HepG2 (cell line): ENCODE results near the gene IGDCC3. TPM values are rescaled to one million over a fixed set of nuclear protein-coding genes. Genes with fewer than 3 reads are reported as not detected.

Experiments
- ATAC-seq: fragments of 200-7000 bp; cut with Tn5 transposase; 3 replicates; pipeline ENCODE4 v1.9.1; 2020; ENCODE audit warnings: mild to moderate bottlenecking, moderate library complexity
- BruUV-seq: library from RNA; stranded (reverse); fragments of 400-500 nt; replicated peaks from 2 replicates; lab custom pipeline; 2021; lab: Mats Ljungman, UMichigan
- CTCF ChIA-PET: fragments of 300-600 bp; formaldehyde crosslinking; extraction: SDS; loops from one replicate; lab custom pipeline; 2021; ENCODE audit warnings: low total read pairs, inconsistent platforms, low intra/inter-chr PET ratio; lab: Yijun Ruan, JAX
- POLR2A ChIA-PET: fragments of 350-600 bp; sonication (Branson Sonifier 250); formaldehyde crosslinking; loops from one replicate; lab custom pipeline; 2020; ENCODE audit warnings: antibody characterized with exemption, inconsistent platforms; lab: Yijun Ruan, JAX
- DNase-seq: peaks from one replicate; pipeline ENCODE4 v3.0.0-alpha.2; 2015; ENCODE audit warnings: low spot score
- FAIRE-seq: peaks from 3 replicates; lab custom pipeline; 2011; peaks lifted over from hg19 to GRCh38; lab: Jason Lieb, UNC
- H2AFZ ChIP-seq: one replicate; pipeline ENCODE4 v1.6.1; 2011; ENCODE audit warnings: low read length, inconsistent platforms
- H3K27ac ChIP-seq: fragments of 300-600 bp; 3 replicates; pipeline ENCODE4 v1.8.0; 2011; ENCODE audit warnings: mixed run types, mild to moderate bottlenecking, mixed read lengths, low read length, inconsistent platforms; ENCODE audit not compliant: insufficient read depth; ENCODE audit errors: extremely low read length
- H3K27me3 ChIP-seq, 2 experiments: fragments of 200-600 bp in 1 of 2; 2 replicates in 1 of 2; 3 replicates in 1 of 2; pipeline versions ENCODE4 v1.6.0 to v1.8.0; 2011; ENCODE audit warnings: low read length in 2 of 2, mild to moderate bottlenecking in 2 of 2, moderate library complexity in 2 of 2, inconsistent platforms in 1 of 2; ENCODE audit not compliant: insufficient read depth in 2 of 2, control insufficient read depth in 1 of 2
- H3K36me3 ChIP-seq, 2 experiments: fragments of 200-600 bp in 1 of 2; replicated peaks in 1 of 2; 2 replicates in 1 of 2; 3 replicates in 1 of 2; pipeline versions ENCODE4 v1.5.1 to v1.8.0; 2011; ENCODE audit warnings: low read length in 2 of 2, inconsistent platforms in 1 of 2; ENCODE audit not compliant: insufficient read depth in 2 of 2, control insufficient read depth in 1 of 2
- H3K4me1 ChIP-seq: 2 replicates; pipeline ENCODE4 v1.5.1; 2012; ENCODE audit warnings: low read length, inconsistent platforms; ENCODE audit not compliant: insufficient read depth
- H3K4me2 ChIP-seq: 2 replicates; pipeline ENCODE4 v1.6.0; 2011; ENCODE audit warnings: low read depth, low read length, inconsistent platforms
- H3K4me3 ChIP-seq, 3 experiments: fragments of 200-600 bp in 1 of 3; sonication (generic), shearing (Covaris generic) in 1 of 3; replicated peaks in 1 of 3; 2 replicates each; pipeline ENCODE4 v1.5.1; 2011 to 2016; ENCODE audit warnings: low read length in 3 of 3, inconsistent platforms in 2 of 3, low read depth in 2 of 3, mild to moderate bottlenecking in 2 of 3, control low read depth in 1 of 3, mixed read lengths in 1 of 3; ENCODE audit not compliant: insufficient read depth in 1 of 3
- H3K79me2 ChIP-seq: one replicate; pipeline ENCODE4 v1.6.1; 2011; ENCODE audit warnings: low read length, inconsistent platforms; ENCODE audit not compliant: insufficient read depth
- H3K9ac ChIP-seq: 2 replicates; pipeline ENCODE4 v1.6.0; 2011; ENCODE audit warnings: mild to moderate bottlenecking, low read depth, low read length, inconsistent platforms; ENCODE audit not compliant: insufficient read depth
- H3K9me3 ChIP-seq: 2 replicates; pipeline ENCODE4 v1.5.1; 2012; ENCODE audit warnings: mild to moderate bottlenecking, low read length
- H4K20me1 ChIP-seq: 2 replicates; pipeline ENCODE4 v1.6.0; 2011; ENCODE audit warnings: inconsistent platforms, mild to moderate bottlenecking, low read length, moderate library complexity; ENCODE audit not compliant: insufficient read depth
- ATF7 ChIP-seq, 2 experiments: fragments of 450-650 bp in 1 of 2; sonication (generic) in 1 of 2; formaldehyde crosslinking in 1 of 2; IDR thresholded peaks; 2 replicates each; pipeline versions ENCODE4 v1.4.0 to v1.6.1; 2016 to 2020; ENCODE audit warnings: antibody characterized with exemption in 1 of 2, mild to moderate bottlenecking in 1 of 2, missing genetic modification reagents in 1 of 2
- CENPBD1 ChIP-seq: sonication (generic); formaldehyde crosslinking; IDR thresholded peaks from 2 replicates; pipeline ENCODE4 v1.8.0; 2022; ENCODE audit warnings: missing genetic modification reagents, low read depth, mild to moderate bottlenecking, borderline replicate concordance
- CREB1 ChIP-seq, 2 experiments: fragments of 450-650 bp in 1 of 2; IDR thresholded peaks; 2 replicates each; pipeline ENCODE4 v1.6.1; 2016 to 2017; ENCODE audit warnings: control low read depth in 1 of 2, mild to moderate bottlenecking in 1 of 2, missing compliant biosample characterization in 1 of 2, missing genetic modification characterization in 1 of 2
- GFI1 ChIP-seq: sonication (generic); formaldehyde crosslinking; IDR thresholded peaks from 2 replicates; pipeline ENCODE4 v1.5.0; 2020; ENCODE audit warnings: missing genetic modification reagents, mild to moderate bottlenecking, borderline replicate concordance
- GTF2F1 ChIP-seq: fragments of 150-350 bp; IDR thresholded peaks from 2 replicates; pipeline ENCODE4 v1.6.1; 2014; ENCODE audit warnings: low read length
- MAFK ChIP-seq, 2 experiments: IDR thresholded peaks in 1 of 2; conservative IDR thresholded peaks in 1 of 2; 2 replicates each; pipeline ENCODE4 v1.6.1; 2011; ENCODE audit warnings: improper control_type of control experiment in 2 of 2, low read length in 2 of 2
- PAXIP1 ChIP-seq: sonication (generic); formaldehyde crosslinking; conservative IDR thresholded peaks from 2 replicates; pipeline ENCODE4 v1.4.0; 2020; ENCODE audit warnings: mild to moderate bottlenecking, missing genetic modification reagents, moderate library complexity
- PHB2 ChIP-seq: fragments of 450-650 bp; IDR thresholded peaks from 2 replicates; pipeline ENCODE4 v1.6.1; 2018; ENCODE audit not compliant: partially characterized antibody
- PHF21A ChIP-seq: sonication (generic); formaldehyde crosslinking; IDR thresholded peaks from 2 replicates; pipeline ENCODE4 v1.5.0; 2020; ENCODE audit warnings: mild to moderate bottlenecking, missing genetic modification reagents
- ZBTB7B ChIP-seq: sonication (generic); formaldehyde crosslinking; IDR thresholded peaks from 2 replicates; pipeline ENCODE4 v1.4.0; 2020; ENCODE audit warnings: missing genetic modification reagents
- ZNF354B ChIP-seq: sonication (generic); formaldehyde crosslinking; IDR thresholded peaks from 2 replicates; pipeline ENCODE4 v1.8.0; 2022; ENCODE audit warnings: mild to moderate bottlenecking, missing genetic modification reagents
- whole genome bisulfite sequencing: methylation state at CpG from one replicate; pipeline ENCODE4 v1.1.6; 2017; ENCODE audit warnings: low lambda C conversion rate; 5-methylcytosine and 5-hydroxymethylcytosine counted together
- in situ Hi-C: cut with HindIII; loops from 2 replicates; pipeline ENCODE4 v1.10.0; 2017; ENCODE audit warnings: low pct_unique_long_range_greater_than_20kb; ENCODE audit not compliant: extremely low pct_ligation_motif_present
- intact Hi-C: fragments of 100-400 bp; cut with micrococcal nuclease; formaldehyde crosslinking; loops from one replicate; pipeline ENCODE4 v1.10.0; 2022; ENCODE audit not compliant: unreplicated experiment
- polyA plus RNA-seq, 8 experiments: library from polyadenylated mRNA; depleted of rRNA in 3 of 8; stranded (reverse) in 7 of 8; unstranded in 1 of 8; fragments of >200 nt; fragmentation: Illumina TruSeq in 4 of 8; extraction: Trizol in 4 of 8; gene quantifications; 2 replicates each; pipeline versions ENCODE4 v1.2.1 to v1.2.3, GENCODE V29; 2011 to 2016; ENCODE audit warnings: low read depth in 4 of 8, missing spikeins in 1 of 8, mixed read lengths in 1 of 8; ENCODE audit not compliant: insufficient read depth in 1 of 8
- total RNA-seq, 5 experiments: library from RNA; depleted of rRNA; stranded (reverse); fragments of >200 nt; fragmentation: Illumina TruSeq; extraction: Trizol; gene quantifications; 2 replicates each; pipeline ENCODE4 v1.2.3, GENCODE V29; 2016; ENCODE audit warnings: low read depth in 1 of 5

IGDCC3 gene
- total and polyA plus RNA-seq, 2 of the 13 experiments (the other 11 are each of a cell fraction or from before 2014, with no cell fraction given), result 30.1 to 51.8 TPM

GRCh38 chr15:65374334-65374733 is 3.5 kb downstream of the IGDCC3 start:
- 91% methylated on average over 3 of the region's 3 CpGs for WGBS
- Histone ChIP-seq H3K4me2 (peak overlapping the region; percentile 21), H3K4me3 (no peak overlapping the region), H3K27me3 (no peaks in the 10 kb centered on the region; a peak in 1 of 5 replicates), H3K9ac (no peak overlapping the region), H2AFZ (no peak overlapping the region), H3K36me3 (peaks cover 14 to 48% of the 10 kb centered on the region in 2 experiments; a peak in 4 of 5 replicates), H3K9me3 (no peaks in the 10 kb centered on the region), H4K20me1 (no peaks in the 10 kb centered on the region), H3K4me1 (peaks cover 76% of the 10 kb centered on the region), H3K27ac (no peak overlapping the region), H3K79me2 (peaks cover 50% of the 10 kb centered on the region)
- DNase-seq (no peak), ATAC-seq (no peak), FAIRE-seq (no peak)
- ChIA-PET CTCF (no interaction called here), POLR2A (interaction anchor here (0.6 to 0.9 kb wide), 3 partner anchors 8 to 31 kb away, joined by 3 to 4 read pairs (median 4); no protein-coding TSS in a partner anchor)
- peak; percentile 82 for TF ChIP-seq ATF7 (IDR thresholded peaks at IDR 0.05)
- no peak for TF ChIP-seq ATF7 (CRISPR knock-in tag; IDR thresholded peaks at IDR 0.05)
- 0 out of 4 replicates have a peak, but pooled peaks of 1 of the 2 experiments have one; percentile 5 for TF ChIP-seq MAFK (conservative IDR thresholded peaks at IDR 0.05 in 1 of 2, IDR thresholded peaks at IDR 0.05 in 1 of 2; ENCODE audit: low read length in 2 of 2)
- no peak for TF ChIP-seq GTF2F1
- peak; percentile 46 for TF ChIP-seq CREB1 (IDR thresholded peaks at IDR 0.05)
- TF ChIP-seq CREB1 (CRISPR knock-in tag; IDR thresholded peaks at IDR 0.05), result no peak
- BruUV-seq, result no TSS peak
- in situ Hi-C loops, result no loop called here
- intact Hi-C loops, result no loop called here

- BruUV-seq, result no TSS peak
- Histone ChIP-seq H3K9ac (no peak overlapping the region), H3K79me2 (peaks cover 55% of the 10 kb centered on the region), H3K9me3 (no peaks in the 10 kb centered on the region), H3K27me3 (no peaks in the 10 kb centered on the region; a peak in 1 of 5 replicates), H4K20me1 (no peaks in the 10 kb centered on the region), H3K4me2 (peak overlapping the region; percentile 50), H3K4me3 (no peak overlapping the region), H3K4me1 (peaks cover 76% of the 10 kb centered on the region), H3K36me3 (peaks cover 14 to 48% of the 10 kb centered on the region in 2 experiments; a peak in 4 of 5 replicates), H3K27ac (peak overlapping the region; percentile 16), H2AFZ (no peak overlapping the region)
- in situ Hi-C loops (no loop called here), intact Hi-C loops (no loop called here)
- 45% methylated on average over 8 of the region's 11 CpGs for WGBS
- peak; percentile 30 for FAIRE-seq
- peak; percentile 14 for ATAC-seq
- ChIA-PET POLR2A (no interaction called here), CTCF (no interaction called here)
- DNase-seq, result peak; percentile 38
- TF ChIP-seq PHF21A (CRISPR knock-in tag) (peak; percentile 67; the same call in 1 of the 2 replicates), GFI1 (peak; percentile 83), ZBTB7B (CRISPR knock-in tag) (0 out of 2 replicates have a peak, but pooled peaks have one; percentile 24), CENPBD1 (CRISPR knock-in tag) (no peak), ZNF354B (CRISPR knock-in tag) (no peak), PHB2 (no peak), PAXIP1 (CRISPR knock-in tag) (peak; percentile 21; the same call in 1 of the 2 replicates)
These were observed 4.6 kb downstream of the IGDCC3 start for GRCh38 chr15:65373163-65373651.
